Pons (tissue), 1 donor: ENCODE results near the gene PRH1.
A peak's percentile ranks its signal among the peaks of the same experiment; 100 is the strongest.

Experiments used
- DNase-seq: peaks from one replicate; pipeline ENCODE4 v3.0.0-alpha.2; 2016; ENCODE audit warnings: low spot score

The PRH1 gene

DNA sequence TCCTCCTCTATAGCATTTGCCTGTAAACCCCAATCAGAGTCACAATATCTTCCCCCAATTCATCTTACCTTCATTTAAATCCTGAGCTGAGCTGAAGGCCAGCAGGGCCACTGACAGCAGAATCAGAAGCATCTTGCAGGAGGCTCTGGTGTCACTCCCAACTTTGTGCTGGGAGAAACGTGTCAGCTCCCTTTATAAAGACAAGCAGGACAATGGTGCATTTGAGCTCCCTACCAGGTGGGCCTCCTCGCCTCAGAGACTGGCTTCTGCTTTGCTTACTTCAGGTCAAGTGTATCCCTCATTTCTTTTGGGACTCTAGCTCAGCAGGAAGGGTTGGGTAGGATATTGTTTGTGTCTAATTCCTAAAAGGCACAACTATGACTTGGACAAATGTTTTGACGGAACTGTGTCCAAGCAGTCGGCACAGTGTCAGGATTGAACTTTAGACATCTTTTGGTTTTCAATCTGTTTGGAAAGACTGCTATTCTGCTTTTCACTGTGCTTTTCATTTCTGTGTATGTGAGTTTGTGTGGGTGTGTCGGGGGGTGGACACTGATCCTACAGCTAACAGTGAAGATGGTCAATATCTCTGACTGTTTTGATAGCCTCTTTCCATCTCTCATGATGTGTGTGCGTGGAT is at the start of gene PRH1:
PRH1 (minus strand) TSS at position 170 of the 640 bp plus-strand sequence; CDS start at position 132, 38 bp downstream.
- no peak for DNase-seq

DNA sequence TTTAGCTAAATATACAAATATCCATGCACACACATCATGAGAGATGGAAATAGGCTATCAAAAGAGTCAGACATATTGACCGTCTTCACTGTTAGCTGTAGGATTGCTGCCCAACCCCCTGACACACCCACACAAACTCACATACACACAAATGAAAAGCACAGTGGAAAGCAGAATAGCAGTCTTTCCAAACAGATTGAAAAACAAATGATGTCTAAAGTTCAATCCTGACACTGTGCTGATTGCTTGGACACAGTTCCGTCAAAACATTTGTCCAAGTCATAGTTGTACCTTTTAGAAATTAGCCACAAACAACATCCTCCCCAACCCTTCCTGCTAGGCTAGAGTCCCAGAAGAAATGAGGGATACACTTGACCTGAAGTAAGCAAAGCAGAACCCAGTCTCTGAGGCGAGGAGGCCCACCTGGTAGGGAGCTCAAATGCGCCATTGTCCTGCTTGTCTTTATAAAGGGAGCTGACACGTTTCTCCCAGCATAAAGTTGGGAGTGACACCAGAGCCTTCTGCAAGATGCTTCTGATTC is 44.8 kb upstream of the PRH1 start, which contains the start of gene PRH2:
PRH2 (plus strand) TSS at position 491 of the 541 bp plus-strand sequence; CDS start at position 529, 38 bp downstream.
- DNase-seq, result no peak

DNA sequence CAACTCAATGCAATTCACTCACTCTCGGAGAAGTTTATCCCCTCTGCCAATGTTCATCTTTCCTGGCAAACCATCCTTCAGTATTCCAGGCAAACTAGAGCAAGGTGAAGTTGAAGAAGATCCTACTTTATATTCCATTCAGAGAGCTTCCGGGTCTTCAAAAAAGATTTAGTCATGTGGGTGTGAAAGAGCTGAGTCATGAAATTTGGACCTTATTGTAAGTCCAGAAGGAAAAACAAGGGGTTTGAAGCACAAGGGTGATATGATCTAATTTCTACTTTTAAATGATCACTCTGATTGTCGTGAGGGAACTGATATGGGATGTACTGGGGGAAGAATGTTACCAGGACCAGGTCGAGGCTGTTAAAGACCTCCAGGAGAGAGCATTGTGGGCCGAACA is 42.2 kb upstream of the PRH1 start:
- no peak for DNase-seq

DNA sequence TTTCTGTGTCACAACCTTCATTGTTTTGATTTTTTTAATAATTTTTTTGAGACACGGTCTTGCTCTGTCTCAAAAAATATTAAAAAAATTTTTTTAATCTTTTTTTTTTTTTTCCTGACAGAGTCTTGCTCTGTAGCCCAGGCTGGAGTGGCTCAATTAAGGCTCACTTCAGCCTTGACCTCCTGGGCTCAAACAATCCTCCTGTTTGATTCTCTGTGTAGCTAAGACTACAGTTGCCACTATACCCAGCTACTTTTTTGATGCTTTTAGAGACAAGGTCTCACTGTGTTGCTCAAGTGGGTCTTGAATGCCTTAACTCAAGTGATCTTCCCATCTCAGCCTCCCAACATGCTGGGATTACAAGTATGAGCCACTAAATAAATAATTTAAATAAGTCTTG is 35.8 kb upstream of the PRH1 start:
- DNase-seq, result no peak

DNA sequence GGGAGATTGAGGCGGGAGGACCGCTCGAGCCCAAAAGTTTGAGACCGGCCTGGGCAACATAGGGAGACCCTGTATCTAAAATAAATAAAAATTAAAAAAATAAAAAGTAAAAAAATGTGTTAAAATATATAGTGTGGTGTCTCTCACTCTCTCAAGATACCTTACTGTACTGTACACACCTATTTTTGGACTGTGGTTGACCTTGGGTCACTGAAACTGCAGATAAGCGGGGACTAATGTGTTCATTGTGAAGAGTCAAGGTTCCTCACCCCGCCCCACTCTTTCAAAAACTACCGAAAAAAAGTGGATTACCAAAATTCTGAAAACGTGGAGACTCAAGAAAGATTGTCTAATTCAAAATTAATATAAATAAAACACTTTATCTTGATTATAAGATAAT is 26.3 kb upstream of the PRH1 start:
- no peak for DNase-seq

DNA sequence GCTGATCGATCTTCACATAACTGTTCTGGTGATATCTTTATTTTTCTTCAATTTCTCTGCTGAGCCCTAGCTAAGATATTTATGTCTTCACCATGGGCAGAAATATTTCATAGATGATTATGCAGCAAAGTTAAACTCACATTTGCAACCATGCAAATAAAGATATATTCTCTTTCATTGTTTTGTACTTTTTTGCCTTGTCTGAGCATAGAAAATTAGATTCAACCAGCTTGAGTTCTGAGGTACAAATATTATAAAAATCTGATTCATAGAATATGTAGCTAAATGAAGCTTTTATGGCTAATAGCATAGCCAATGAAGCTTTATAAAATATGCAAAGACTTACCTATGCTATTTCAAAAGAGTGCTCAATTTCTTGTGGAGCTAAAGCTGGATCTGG is 25.4 kb upstream of the PRH1 start, which contains the start of gene TAS2R13:
TAS2R13 (minus strand) TSS at position 101 of the 400 bp plus-strand sequence. CDS start 264 bp downstream, outside the sequence.
- no peak for DNase-seq

DNA sequence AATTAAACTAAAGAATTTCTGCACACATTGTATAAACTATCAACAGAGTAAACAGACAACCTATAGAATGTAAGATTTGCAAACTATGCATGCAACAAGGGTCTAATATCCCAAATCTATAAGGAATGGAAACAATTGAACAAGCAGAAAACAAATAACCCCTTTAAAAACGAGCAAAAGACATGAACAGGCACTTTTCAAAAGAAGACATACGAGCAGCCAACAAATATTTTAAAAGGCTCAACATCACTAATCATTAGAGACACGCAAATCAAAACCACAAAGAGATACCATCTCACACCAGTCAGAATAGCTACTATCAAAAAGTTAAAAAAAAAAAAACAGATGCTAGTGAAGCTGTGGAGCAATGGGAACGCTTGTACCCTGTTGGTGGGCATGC is 20.6 kb upstream of the PRH1 start:
- DNase-seq, result no peak

DNA sequence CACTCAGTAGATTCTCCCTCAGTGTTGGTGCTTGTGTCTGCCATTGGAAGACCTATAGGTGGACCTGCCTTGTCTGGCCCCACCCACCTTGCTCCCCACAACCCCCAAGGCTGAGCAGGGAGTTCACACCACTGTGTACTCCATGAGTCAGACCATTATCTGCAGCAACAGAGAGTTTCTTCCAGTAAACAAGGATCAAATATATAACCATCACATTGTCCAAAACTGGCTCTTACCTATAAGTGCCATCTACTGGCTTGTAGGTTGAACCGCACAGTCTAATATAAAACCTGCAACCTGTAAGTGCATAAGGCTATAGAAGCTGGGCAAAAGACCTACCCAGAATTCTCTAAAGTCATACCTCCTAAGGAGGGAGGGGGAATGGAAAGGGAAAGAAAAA is 17.4 kb upstream of the PRH1 start:
- no peak for DNase-seq

DNA sequence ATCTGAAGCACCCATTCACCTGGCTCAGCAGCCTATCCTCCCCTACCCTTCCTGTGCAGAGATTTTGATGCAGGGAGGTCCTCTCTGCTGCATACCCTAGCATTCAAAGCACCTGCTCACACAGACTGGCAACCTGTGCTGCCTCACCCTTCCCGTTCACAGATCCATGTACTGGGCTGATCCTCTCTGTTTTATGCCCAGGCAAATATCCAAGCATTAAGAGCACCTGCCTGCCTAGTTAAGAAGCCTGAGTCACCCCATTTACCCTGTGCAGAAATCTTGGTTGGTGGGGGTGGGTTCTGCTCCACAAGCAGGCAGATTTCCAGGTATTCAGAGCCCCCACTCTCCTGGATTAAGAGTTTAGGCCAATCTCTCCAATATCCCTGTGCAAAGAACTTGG is 16.9 kb upstream of the PRH1 start:
- no peak for DNase-seq

DNA sequence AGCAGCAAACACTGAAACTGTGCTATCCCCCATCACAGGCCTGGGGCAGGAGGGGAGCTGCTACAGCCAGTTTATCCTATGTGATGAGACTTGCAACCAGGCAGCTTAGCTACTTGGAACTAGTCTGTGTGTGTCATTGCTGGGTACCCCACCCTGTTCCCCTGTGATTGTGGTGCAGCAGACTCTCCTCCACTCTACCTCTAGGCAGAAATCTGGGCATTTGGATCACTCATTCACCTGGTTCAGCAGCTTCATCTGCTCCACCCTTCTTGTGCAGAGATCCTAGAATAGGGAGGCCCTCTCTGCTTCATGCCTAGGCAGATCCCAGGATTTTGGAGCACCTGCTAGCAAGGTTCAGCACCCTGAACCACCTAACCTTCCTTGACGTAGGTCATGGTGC is 16.5 kb upstream of the PRH1 start:
- DNase-seq, result no peak

DNA sequence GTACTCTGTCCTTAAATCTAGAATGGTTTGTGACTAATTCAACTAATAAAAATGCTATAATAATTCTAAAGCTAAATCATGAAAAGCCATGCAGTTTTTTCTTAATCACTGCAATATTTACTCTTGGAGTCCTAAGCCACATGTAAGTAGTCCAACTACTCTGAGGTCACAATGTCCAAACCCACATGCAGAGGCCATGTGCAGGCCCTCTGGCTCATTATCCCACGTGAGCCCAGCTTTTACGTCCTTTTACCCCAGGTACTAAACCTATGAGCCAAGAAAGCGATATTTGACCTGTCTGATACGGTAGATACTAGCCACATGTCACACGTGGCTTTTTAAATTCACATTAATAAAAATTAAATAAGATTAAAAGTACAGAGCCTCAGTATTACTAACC is 12.8 kb upstream of the PRH1 start:
- no peak for DNase-seq

DNA sequence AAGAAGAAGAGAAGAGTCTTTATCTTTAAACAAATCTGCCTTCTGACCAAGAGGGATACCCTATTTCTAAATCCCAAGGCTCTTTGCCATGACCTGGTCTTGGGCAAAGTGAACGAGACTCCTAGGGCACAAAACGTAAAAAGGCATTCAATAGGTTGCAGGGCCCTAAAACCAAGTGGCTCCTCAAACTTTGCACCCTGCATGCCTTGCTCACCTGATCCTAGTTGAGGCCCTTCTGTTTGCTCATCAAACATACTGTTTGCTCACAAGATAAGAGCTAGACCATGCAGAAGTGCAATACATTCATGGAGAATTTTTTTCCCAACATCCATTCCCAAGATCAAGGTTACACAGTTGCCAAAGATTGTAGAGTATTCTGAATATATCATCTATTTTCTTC is 7.9 kb upstream of the PRH1 start:
- no peak for DNase-seq

DNA sequence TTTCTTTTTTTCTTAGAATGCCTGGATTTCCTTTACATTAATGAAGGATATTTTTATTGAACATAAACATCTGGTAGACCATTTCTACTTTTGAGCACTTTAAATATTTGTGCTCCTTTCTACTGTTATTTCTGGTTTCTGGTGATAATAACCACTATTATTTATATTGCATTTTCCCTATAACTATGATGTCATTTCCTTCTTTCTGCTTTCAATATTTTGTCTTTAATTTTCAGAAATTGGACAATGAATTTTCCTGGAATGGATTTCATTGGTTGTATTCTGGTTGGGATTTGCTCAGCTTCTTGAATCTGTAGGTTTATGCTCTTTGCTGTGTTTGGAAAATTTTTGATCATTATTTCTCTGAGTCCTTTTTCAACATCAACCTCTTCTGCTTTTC is 5.2 kb upstream of the PRH1 start:
- DNase-seq, result no peak

DNA sequence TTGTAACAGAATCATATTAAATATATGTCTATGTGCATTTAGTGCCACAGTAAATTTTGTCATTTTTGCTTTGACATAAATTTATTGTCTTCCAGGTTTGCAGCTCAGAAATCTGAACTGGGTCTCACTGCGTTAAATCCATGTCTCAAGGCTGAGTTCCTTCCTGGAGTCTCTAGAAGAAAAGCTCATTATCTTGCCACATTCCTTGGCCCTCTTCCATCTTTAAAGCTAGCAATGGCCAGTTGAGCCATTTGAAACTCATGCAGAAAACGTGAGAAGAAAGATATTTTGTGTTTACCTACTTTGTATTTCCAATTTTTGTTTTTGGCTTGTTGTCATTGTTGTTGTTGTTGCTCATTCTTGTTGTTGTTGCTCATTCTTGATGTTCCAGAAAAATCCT is 10.7 kb downstream of the PRH1 start:
- no peak for DNase-seq

DNA sequence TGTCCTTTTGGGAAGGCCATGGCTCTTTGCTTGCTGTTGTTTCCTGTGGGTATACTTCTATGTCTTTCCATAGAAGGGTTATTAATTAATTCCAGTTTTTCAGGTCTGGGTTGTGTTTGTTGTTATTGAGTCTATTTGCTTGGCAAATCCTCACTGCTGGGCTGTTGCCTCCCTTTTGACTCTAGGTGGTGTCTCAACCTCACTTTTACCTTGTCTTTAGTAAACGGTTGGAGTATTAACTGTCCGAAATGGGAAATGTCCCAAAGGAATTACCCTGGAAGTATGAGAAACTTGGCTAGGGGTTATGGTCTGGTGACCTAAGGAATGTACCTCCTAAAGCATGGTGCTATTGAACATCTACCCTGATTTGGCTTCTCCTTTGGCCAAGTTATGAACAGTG is 16.7 kb downstream of the PRH1 start:
- no peak for DNase-seq

DNA sequence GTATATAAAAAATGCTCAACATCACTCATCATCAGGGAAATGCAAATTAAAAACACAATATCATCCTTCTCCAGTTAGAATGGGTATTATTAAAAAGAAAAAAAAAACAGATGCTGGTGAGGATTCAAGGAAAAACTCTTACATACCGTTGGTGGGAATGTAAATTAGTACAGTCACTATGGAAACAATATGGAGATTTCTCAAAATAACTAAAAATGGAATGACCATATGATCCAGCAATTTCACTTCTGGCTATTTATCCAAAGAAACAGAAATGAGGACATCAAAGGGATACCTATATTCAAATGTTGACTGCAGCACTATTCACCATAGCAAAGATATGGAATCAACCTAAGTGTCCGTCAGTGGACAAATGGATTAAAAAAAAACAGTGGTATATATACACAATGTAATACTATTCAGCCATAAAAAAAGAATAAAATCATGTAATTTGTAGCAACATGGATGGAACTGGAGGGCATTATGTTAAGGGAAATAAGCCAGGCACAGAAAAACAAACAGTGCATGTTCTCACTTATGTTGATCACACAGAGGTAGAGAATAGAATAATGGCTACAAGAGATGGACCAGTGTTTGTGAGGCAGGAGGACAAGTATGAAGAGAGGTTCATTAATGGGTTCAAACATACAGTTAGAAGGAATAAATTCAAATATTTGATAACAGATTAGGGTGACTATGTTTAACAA is 20.4 kb downstream of the PRH1 start:
- no peak for DNase-seq

DNA sequence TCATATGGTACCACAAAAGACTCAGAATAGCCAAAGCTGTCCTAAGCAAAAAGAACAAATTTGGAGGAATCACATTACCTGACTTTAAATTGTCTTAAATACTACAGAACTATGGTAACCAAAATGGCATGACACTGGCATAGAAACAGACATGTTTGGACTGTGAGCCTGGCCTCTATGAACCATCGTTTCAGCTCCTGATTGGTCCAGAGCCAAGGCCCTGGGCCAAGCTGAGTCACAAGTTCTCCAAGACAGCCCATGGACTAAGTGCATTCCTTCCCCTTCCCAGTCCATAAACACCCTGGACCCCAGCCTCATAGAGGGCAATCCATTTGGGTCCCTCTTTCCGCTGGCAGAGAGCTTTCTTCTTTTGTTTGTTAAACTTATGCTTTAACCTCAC is 22.7 kb downstream of the PRH1 start:
- no peak for DNase-seq

DNA sequence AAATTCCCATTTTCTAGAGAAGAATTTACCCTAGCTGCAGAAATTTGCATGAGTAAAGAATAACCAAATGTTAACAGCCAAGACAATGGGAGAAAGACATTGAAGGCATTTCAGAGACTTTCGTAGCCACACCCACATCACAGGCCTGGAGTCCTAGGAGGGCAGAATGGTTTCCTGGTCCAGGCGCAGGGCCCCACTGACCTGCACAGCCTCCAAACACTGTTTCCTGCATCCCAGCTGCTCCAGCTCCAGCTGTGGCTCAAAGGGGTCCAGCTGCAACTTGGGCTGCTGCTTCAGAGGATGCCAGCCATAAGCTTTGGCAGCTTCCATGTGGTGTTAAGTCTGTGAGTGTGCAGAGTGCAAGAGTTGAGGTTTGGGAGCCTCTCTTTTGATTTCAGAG is 28.2 kb downstream of the PRH1 start:
- DNase-seq, result no peak

DNA sequence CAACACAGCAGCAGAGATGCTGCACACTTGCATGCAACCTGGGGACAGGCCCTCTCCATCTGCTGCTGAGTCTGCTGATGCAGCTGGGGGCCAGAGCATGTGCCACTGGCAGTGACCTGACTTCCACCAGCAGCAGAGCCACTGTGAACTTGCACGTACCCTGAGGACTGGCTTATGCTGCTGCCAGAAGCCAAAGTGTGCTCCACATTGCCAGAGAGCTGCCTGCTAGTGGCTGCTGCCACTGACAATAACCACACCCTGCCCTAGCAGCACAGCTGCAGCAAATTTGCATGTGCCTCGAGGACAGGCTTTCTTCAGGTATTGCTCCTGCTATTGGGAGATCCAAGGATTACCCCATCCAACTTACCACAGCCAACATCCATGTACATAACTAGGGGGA is 30.3 kb downstream of the PRH1 start:
- DNase-seq, result no peak

DNA sequence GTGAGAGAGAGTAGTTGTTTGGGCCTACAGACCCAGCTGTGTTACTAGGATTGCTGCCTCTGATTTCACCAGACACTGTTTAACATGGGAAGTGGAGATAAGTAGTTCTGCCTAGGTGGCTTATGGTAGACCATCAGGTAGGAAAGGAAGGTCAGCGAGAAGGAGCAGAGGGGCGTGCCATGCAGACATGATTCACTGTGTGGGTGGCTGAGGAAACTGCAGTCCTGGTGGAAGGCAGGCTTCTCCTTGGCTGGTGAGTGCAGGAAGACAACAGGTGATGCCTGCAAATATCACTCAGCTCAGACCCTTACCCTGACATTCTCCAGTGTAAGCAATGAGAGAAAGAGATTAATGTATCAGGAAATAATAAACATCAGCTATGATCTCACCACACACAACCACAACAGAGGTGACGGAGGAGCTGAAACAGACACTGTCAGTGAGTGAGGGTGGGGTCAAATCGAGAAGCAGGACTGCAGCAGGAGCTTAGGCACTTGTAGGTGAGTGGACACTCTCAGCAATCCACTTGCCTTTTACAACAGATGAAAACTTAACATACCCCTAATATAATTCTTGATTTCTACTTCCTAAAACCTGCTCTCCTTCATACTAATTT is 32.7 kb downstream of the PRH1 start:
- DNase-seq, result no peak

DNA sequence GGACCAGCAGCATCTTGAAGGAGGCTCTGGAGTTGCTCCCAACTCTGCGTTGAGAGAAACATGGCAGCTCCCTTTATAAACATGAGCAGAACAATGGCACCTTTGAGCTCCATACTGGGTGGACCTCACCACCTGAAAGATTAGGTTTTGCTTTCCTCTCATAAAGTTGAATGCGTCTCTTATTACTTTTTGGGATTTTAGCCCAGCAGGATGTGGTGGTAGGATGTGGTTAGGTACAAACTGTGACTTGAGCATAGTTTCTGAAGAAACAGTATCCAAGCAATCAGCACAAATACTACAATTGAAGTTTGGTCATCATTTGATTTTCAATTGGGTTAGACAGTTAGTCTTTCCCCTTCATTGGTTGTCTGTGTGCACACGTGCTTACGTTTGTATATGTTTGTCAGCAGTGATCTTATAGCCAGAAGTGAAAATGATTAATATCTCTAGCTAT is 34.6 kb downstream of the PRH1 start, which contains the start of gene PRR4:
PRR4 (minus strand) TSS at position 51 of the 454 bp plus-strand sequence; CDS start at position 13, 38 bp downstream.
- no peak for DNase-seq

DNA sequence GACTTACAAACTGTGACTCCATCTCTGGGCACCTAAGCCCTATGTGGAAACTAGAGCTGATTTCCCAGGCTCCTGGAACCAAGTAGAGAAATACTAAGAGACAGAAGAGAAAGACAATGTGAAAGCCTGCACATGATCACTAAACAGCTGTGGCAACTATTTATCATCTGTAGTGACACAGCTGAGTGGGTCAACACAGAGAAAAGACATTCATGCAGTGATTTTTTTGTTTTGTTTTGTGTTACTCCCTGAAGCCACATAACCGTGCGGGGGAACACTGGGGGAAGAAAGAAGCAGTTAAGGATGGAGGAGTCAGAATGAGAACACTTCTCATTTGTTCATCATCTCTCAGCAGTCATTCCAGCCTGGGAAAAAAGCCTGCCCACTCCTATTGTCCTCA is 36.3 kb downstream of the PRH1 start:
- peak; percentile 5 for DNase-seq

DNA sequence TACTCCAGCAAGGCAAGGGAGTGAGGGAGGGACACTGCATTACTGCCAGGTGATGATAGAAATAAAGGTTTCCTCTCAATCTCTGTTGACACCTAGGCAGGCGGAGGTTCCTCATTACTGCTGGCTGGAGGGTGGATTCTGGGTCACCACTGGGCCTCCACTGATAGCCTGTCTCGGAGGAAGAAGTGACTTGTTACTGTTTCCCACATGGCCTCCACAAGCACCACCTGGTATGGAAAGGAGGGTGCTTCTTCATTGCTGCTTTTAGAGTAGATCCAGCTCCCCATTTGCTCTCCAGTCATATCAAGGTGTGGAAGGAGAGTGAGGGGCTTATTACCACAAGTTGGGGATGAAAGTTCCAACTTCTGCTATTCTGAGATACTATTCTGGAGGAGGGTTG is 41.2 kb downstream of the PRH1 start:
- no peak for DNase-seq
